GM18867 (cell line): ENCODE data around the gene SLCO2A1.

Experiments used
- ATAC-seq: cut with Tn5 transposase; IDR thresholded peaks from one replicate; pipeline ENCODE4 v1.9.1; 2021; ENCODE audit warnings: mild to moderate bottlenecking, moderate library complexity; ENCODE audit not compliant: unreplicated experiment

SLCO2A1 gene

DNA sequence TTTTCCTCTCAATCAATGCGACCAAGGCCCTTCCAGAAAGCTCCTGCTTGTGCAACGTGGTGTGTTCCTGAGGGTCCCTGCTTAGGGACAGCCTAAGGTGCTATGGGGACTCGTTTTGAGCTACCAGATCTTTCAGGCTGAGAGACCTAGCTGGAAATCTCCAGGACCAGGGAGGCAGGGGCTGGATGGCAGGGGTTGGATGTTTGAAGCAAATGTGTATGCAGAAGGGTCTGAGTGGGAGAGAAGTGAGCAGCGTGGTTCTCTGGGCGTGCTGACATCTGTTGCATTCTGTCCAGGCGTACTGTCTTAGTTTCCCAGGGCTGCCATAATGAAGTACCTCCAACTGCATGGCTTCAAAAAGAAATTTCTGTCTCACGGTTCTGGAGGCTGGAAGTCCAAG lies 31.7 kb upstream of the SLCO2A1 start:
- ATAC-seq: no peak

DNA sequence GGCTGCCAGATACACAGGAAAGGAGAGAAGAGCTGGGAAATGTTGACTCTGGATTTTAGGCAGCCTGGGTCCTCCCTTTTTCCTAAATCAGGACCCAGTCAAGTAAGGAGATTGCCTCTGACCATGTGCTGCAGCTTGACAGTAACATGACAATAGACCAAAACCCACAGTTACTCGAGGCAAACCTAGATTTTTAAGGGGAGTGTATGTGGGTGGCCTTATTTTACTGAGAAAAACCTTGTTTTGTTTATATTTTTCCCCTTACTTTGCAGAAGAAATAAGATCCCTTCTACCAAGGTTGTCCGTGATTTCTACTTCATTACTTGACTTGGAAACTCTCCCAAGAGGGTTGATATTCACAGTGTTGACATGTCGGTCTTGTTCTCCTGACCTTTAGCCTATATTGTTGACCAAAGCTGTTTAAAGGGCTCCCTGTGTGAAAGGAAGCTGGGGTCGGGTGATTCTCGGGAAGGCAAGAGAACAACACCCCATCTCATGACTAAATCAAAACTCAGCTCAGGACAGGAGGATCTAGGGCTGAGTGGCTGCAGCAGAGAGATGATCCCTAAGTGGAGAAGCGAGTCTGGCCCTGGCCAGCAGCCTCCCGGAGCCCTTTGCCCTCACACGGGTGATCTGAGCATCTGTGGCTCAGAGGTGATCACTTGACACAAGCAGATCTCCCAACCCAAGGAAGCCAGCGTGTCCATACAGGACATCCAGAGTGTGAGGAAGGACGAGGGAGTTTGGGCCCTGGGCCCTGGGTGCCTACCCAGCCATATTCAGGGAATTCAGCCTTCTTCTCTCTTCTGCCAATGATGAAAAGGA lies 31.0 kb upstream of the SLCO2A1 start:
- no peak for ATAC-seq

DNA sequence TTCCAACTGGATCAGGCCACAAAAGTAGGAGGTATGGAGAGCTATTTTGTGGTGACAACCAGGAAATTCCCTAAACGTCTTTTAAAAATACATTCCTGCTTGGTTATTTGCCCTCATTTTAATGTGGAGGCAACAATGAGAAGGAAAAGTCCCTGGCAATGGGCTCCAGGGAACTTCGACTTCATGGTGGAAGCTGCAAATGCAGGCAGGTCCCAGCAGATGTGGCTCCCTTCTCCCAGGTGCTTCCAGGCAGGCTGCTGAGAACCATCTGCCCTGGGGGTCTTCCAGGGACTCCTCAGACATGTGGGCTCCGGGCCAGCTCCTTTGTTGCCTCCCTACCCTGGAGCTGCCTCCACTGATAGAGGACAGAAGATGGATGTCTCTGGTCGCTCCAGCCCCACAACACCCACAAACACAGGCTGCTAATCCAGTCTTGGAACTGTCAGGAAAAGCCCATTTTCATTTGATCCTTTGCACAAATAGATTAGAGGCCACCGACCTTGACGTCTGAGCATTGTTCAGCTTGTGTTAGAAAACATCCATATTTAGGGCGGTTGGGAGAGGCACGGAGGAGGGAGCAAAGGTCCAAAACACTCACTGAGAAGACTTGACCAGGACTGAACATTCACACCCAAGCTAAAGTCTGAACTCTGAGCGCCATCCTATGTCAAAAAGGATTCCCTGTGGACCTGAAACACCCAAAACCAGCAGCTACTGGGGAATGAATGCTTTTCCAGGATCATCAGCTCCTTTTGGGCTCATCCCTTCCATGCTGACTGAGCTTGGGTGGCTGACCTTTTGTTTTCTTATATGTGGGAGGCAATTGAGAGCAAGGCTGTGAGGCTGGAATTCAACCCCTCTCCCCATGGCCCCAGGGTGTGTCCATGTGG lies 30.2 kb upstream of the SLCO2A1 start:
- ATAC-seq: no peak

DNA sequence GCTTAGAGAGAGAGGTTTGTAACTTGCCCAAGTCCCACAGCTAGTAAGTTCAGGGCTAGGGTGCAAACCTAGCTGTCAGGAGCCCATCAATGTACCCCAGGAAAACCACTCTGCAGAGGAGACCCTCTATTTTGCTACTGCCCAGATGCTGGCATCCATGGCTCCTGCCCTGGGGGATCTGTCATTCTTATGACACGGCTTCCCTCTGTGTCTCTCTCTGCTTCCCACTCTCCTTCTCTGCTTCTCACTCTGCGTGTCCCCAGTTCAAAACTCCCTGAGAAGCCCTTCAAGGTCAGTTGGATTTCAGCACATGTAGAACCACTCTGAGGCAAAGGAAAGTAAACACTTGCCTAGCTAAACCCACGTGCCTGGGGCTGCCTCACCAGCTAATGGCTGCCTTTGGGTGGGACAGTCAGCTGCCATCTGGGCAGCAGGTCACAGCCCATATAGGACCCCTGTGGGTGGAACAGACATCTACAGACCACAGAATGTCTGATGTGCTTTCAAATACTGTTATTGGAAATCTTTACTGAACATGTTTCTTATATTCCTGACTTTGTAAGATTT lies 29.4 kb upstream of the SLCO2A1 start:
- ATAC-seq: no peak

DNA sequence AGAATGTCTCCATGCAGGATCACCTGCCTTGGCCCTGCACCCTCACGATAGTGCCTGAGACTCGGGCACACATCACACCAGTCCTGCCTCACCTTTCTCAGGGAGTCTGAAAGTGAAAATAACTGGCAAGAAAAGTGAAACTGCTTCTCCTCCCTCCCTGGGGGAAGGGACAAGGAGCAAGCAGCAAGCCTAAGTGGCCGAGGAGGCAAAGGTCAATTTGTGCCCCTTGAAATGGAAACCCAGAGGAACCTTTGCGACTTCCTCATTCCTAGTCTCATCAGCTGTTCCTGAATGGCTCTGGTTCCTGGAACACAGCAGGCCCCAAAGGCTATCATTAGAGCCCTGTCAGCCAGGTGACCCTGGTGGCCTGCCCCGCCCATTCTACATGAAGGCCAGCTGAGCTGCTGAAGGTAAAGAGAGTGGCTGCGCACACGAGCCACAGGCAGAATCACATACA lies 28.0 kb upstream of the SLCO2A1 start:
- ATAC-seq: no peak

DNA sequence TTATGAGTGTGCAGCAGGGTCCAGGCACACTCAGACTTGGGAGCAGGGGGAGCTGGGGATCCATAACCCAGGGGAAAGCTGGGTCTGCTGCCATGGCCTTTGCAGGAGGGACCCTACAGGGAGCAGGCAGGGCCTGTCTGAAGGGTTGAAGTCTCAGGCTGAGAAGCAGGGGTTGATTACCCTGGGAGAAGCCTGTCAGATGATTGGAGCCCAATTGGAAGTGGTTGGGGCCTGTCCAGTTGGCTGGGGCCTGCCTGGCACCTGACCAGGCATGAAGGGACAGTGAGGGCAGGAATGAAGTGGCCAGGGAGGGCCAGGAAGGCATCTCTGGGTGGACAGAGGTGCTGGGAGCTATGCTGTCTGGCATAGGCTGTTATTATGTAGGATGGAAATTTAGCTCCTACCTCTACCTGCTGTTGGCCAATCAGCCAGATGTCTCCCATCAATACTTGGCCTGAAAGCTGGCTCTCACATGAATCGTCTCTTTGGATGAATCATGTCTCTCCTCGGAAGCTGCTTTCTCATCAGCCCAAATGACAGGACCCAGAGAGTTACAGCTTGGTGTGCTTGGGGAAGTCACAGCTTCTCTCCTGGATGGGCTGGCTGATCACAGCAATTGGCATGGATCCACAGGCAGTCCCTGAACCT lies 27.4 kb upstream of the SLCO2A1 start:
- no peak for ATAC-seq

DNA sequence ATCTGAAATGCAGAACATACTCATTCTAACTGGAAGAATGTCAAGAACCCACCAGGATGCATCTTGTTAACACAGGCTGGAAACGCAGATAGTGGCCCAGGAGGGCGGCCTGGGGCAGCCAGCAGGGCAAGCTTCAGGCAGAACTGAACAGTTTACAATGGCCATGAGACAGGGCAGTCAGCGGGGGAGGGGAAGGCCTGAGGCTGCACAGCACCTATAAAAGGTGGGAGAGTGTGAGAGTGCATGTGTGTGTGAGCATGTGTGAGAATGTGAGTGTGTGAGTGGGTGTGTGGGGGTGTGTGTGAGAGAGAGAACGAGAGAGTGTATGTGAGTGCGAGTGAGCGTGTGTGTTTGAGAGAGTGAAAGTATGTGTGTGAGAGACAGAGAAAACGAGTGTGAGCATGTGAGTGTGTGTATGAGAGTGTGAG lies 26.8 kb upstream of the SLCO2A1 start:
- ATAC-seq: no peak

DNA sequence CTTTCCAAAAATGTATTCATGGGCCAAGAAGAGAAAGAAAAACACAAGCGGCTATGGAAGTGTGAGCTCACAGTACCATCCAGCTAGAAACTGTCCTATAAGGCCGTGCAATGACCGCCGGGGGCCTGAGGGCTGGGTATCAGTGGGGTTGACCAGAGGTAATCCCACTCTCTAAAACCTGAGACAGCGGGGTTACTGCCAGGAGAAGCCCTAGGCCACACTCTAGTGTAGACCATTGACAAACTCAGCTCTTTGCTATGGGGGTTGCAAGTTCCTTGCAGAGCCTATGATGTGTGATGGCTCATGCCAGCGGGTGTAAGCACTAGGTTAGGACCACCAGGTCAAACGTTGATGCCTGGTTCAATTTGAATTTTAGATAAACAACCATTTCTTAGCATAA lies 25.9 kb upstream of the SLCO2A1 start:
- ATAC-seq: no peak

DNA sequence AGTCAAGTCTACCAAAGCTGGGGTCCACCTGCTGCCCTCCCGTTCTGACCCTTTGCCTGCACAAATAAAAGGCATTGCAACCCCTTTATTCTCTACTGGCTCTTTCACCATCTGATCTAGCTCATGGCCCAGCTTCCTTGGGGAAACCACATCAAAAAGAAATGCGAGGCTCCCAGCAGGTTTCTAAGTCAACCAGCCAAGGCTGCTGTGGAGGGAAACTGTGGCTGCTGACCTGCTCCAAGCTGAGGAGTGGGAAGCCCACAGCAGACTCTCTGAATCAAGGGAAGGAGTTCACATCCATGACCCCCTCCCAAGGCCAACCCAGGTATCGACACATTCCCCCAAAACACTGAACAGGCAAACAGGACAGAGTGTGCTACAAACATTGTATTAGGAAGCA lies 25.2 kb upstream of the SLCO2A1 start:
- ATAC-seq: no peak

DNA sequence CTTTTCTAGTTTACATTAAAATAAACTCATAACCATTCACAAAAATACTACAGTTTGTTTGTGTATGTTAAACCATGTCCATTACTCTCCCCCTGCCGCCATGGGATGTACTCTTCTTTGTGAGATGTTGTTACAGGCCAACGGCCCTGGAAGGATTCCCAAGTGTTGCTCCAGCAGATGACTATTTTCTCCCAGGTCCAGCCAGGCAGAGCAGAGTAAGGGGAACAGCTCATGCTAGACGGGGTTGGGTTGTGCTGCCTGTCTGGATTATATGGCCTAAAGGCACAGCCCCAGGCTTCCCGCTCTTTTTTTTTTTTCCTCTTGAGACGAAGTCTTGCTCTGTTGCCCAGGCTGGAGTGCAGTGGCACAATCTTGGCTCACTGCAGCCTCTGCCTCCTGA lies 24.5 kb upstream of the SLCO2A1 start:
- no peak for ATAC-seq

DNA sequence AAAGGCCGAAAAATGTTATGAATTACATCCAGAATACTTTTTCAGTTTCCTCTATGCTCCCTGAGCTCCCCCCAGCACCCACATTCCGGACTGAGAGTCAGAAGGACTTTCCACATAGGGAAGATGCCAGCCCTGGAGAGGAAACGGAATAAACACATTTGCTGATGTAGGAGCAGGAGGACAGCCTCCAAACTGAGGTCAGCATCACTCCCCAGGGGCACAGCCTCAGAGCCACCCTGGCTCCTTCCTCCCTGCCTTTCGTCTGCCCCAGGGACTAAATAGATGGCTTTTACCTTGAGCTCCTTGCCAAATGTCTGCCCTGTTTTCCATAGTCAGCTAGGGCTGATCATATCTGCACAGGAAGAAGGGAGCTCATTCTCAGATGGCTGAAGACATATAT lies 22.6 kb upstream of the SLCO2A1 start:
- no peak for ATAC-seq

DNA sequence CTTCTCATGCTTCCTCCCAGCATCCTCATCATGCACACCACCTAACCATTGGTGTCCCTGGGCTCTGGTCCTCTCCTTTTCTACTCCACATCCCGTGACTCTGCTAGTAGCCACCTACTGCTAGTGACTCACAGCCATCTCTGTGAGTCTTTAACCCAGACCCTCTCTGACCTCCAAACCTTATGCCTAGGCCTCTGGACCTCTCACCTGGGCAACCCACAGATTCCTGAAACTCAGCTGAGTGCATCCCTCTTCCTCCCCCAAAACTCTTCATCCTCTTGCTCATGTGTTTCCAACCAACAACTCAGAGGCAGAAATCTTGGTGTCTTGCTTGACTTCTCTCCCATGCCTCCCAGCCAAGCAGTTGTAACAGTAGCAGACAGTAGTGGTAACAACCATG lies 20.0 kb upstream of the SLCO2A1 start:
- no peak for ATAC-seq

DNA sequence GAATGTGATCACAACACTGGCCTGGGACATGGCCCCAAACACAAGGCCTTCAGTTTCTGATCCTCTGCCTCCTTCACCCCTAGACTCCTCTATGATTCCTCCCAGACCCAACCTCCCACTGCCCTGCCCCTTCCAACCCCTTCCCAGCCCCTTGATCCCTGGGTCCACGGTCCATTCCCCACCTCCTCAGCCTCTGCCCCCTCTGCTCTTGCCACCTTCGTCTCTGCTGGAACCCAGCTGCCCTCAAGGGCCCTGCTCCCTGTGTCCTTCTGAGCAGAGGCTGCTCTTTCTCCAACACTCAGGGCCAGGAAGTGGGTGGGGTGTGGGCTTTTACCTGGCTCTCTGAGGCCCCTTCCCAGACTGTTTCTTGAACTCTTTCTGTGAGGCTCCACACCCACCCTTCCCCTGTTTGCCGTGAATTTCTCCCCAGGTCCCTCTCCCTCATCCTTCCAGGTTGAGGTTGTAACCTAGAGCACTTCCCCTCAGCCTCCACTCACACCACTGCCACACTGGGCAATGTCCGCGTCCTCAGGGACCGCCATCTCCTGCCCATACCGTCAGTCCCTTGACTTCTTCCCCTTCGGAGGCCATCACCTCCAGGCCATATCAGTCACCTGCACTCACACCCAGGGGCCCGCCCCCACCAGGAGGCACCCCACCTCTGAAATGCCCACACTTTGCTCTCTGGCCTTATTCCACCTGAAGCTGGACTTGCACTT lies 18.7 kb upstream of the SLCO2A1 start:
- ATAC-seq: no peak

DNA sequence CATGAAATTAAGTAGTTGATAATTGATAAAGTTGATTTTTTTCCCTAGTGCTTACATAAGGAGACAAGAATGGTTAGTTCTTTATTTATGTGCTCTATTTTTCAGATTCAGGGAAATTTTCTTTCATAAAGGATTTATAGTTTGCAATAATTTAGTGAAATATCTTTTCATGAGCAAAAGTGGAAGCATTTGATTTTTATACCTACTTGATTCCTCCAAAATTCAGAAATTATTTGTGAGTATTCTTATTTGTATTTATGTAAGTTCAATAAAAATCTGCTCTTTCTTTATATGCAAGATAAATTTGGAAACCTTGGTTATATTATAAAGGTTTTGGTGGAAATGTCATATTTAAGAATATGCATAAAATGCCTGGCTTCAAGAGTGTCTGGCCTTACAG lies 14.7 kb upstream of the SLCO2A1 start:
- no peak for ATAC-seq

DNA sequence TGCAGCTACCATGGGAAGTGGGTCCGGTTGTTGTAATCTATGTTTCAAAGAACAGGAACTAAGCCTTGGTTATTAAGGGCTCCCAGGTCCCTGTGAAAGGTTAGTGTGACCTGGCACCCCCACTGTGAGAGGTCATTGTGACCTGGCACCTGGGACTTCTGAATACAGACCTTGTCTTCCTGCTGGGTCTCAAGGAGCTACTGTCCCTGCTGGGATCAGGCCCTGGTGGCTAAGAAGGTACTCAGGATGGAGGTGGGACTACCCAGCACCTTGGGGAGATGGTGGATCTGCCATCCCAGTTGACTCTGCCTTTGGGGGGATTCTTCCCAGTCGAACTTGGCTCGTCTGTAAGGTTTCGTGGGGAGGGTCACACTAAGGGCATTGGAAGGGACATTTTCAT lies 10.3 kb upstream of the SLCO2A1 start:
- ATAC-seq: no peak

DNA sequence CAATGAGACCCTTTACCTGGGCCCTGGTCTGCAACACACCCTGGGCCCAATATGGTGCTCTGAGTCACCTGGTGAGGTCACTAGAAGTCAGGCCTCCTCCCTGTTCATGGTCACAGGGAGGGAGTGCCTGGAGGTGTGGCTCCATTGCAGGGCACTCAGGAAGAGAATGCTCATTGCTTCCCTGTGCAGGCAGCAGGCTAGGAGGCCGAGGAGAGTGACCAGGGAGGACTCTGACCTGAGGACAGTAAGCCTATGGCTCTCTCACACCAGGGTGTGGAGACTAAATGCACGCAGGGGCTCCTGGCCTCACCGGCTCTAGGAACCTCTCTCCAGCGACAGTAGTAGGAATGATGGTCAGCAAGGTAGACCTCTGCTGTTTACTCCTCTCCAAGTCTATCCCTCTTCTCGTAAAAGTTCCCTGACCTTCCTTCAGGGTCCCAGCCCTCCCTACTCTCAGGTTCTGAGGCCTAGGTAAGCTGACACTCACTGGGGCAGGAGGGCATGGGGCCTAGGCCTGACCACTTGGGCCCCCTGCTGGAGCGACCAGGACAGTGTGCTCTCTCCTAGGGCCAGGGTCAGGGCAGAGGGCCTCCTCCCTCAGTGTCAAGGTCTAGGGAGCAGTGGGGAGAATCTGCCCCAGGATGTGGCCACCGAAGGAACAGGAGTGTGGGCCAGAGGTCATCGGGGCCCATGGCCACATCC lies 9.6 kb upstream of the SLCO2A1 start:
- ATAC-seq: no peak

DNA sequence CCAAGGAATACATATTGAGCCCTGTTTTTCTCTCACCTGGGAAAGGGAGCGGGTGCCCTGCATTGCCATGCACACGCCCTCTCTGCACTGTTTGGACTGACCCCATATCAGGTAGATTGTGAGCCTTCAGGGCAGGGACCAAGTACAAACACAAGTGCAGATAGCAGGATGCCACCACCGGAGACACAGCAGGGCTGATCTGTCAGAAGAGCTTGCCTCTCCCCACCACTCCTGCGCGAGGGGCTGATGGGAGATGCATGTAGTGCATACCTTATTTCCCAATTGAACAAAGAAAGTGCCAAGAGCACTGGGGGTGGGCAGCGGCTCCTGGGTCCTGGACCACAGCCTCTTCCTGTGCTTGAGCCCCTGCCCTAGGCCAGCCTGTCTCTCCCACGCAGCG lies 9.0 kb upstream of the SLCO2A1 start:
- no peak for ATAC-seq

DNA sequence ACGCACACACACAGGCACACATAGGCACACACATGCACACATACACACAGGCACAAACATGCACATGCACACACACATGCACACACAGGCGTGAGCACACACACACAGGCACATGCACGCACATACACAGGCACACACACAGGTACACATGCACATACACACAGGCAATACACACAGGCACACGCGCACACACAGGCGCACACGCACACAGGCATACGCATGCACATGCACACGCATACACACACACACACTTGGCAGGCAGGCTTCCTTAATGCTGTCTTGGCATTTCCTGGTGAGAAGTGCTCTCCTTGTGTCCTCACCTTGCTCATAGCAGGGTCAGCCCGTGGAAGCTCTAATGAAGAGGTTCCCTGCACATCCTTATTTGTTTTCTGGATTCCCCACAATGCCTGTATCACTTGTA lies 8.4 kb upstream of the SLCO2A1 start:
- no peak for ATAC-seq

DNA sequence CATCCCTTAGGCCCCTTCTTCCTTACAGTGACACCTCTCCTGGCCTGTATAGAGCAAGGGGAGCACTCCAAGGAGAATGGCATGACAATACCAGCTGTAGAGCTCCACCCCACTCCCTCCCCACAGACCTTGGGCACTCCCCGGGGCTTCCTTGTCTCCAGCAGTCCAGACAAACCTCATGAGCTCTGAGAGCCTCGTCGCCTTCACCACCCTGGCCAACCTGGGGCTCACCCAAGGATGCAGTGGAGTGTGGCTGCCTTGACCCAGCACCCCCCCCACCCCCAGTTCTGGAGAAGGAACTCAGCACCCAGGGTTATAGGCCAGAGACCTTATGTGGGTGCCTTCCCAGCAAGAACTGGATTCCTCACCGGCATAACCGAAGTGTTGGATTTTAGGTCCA lies 7.4 kb upstream of the SLCO2A1 start:
- ATAC-seq: no peak

DNA sequence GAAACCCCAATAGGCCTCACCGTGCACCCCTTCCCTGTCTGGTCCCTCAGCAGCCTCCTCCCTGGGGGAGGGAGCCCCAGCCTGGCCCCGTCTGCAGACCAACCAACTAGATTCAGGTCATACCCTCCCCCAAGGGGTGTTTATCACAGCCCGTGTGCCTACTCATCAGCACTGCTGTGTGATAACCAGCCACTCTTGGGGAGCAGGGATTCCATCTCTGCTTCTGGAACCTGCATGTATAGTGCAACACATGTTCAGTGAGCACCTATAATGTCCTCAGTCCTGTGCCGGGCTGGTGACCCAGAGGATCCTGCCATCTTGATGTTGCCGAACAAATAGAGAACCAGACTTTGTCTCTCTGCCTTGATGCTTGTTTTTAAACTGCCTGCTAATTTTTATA lies 6.6 kb upstream of the SLCO2A1 start:
- no peak for ATAC-seq
